Activated T-helper 9 cell treated with anti-CD3 and anti-CD28 coated beads, Interleukin-2, amount 50 U/mL, for 16 hours (primary cell): Measurements from ENCODE around the gene GPR161.

Source experiments
- DNase-seq: peaks from one replicate; pipeline ENCODE4 v3.0.0-alpha.2; 2020; ENCODE audit warnings: low read depth

GPR161 gene

DNA sequence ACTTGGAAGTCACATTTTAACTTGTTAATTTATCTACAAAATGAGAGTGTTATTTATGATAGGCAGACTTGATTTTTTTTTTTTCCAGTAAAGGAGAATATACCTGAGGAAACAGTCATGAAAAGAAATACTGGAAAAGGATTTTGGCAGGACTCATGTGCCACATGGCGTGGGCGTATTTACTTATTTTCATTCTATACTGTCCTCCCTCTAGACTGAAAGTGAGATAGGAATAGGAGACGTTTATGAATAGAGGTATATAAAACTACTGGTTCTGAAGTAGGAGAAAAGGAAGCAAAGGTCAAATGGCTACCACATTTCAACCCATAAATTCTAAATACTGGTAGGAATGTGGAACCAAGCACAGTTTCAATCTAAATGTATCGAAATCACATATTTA is 105.1 kb downstream of the GPR161 start:
- DNase-seq: no peak

DNA sequence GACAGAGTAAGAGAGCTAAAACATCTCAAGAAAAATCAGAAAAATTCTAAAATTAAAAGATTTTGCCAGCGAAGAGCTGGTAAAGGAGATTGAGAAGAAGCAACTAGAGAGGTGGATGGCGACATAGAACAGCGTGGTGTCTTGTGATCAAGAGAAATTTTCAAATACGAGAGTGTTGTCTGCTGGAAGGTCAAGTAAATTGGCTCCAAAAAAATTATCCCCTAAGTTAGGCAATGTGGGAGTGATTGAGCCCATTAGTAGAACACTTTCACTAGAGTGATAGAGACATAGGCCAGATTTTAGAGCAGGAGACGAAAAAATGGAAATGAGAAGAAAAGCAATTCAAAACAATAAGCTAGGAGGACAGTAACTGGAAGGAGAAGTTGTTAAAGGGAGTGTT is 105.5 kb downstream of the GPR161 start:
- no peak for DNase-seq
